ENCODE results near the gene UBD. TPM values are rescaled to one million over a fixed set of nuclear protein-coding genes. Genes with fewer than 3 reads are reported as not detected.

The UBD gene
- total and polyA plus RNA-seq, 3 experiments from 2014 or later, result 2.5 to 2.6 TPM; not detected in 1

GRCh38 chr6:29530671-29531310, 28.7 kb downstream of the UBD start:
- Histone ChIP-seq H3K4me1 (ENCODE audit: insufficient read depth, low read length) (no peaks in the 10 kb centered on the region), H3K9me3 (ENCODE audit: low read length) (no peaks in the 10 kb centered on the region), H3K36me3 (ENCODE audit: insufficient read depth, low read length) (no peaks in the 10 kb centered on the region), H3K27me3 (ENCODE audit: insufficient read depth, low read length, poor library complexity, severe bottlenecking) (no peaks in the 10 kb centered on the region), H3K4me3 (ENCODE audit: low read length) (no peak overlapping the region), H3K27ac (ENCODE audit: low read depth, low read length) (no peak overlapping the region)
- CTCF ChIA-PET, result no interaction called here
- H3K4me3 Mint-ChIP-seq, result no peak overlapping the region
- peaks cover 4 to 23% of the 10 kb centered on the region in 2 donors for H3K27me3 Mint-ChIP-seq
- no peaks in the 10 kb centered on the region for H3K4me1 Mint-ChIP-seq
- no peaks in the 10 kb centered on the region for H3K36me3 Mint-ChIP-seq
- POLR2A ChIA-PET, result no interaction called here
- H3K27ac Mint-ChIP-seq, result peak overlapping the region in 1 of 8 donors; percentile 73
- no peak for DNase-seq
- H3K9me3 Mint-ChIP-seq, result no peaks in the 10 kb centered on the region

GRCh38 chr6:29529956-29530355, 29.6 kb downstream of the UBD start:
- H3K4me1 Mint-ChIP-seq, result no peaks in the 10 kb centered on the region
- H3K27ac ChIP-seq (ENCODE audit: low read depth, low read length), result no peak overlapping the region
- no peaks in the 10 kb centered on the region for H3K9me3 Mint-ChIP-seq
- CTCF ChIA-PET, result no interaction called here
- no peak overlapping the region for H3K4me3 Mint-ChIP-seq
- no peaks in the 10 kb centered on the region for H3K27me3 ChIP-seq (ENCODE audit: insufficient read depth, low read length, poor library complexity, severe bottlenecking)
- H3K36me3 ChIP-seq (ENCODE audit: insufficient read depth, low read length), result no peaks in the 10 kb centered on the region
- H3K27me3 Mint-ChIP-seq, result peaks cover 2 to 29% of the 10 kb centered on the region in 2 donors
- no peaks in the 10 kb centered on the region for H3K36me3 Mint-ChIP-seq
- no peaks in the 10 kb centered on the region for H3K4me1 ChIP-seq (ENCODE audit: insufficient read depth, low read length)
- DNase-seq, result no peak
- no peak overlapping the region for H3K4me3 ChIP-seq (ENCODE audit: low read length)
- H3K9me3 ChIP-seq (ENCODE audit: low read length), result no peaks in the 10 kb centered on the region
- POLR2A ChIA-PET, result no interaction called here
- H3K27ac Mint-ChIP-seq, result no peak overlapping the region

- Histone ChIP-seq H3K27ac (ENCODE audit: low read depth, low read length) (no peak overlapping the region), H3K9me3 (ENCODE audit: low read length) (no peaks in the 10 kb centered on the region), H3K27me3 (ENCODE audit: insufficient read depth, low read length, poor library complexity, severe bottlenecking) (no peaks in the 10 kb centered on the region), H3K36me3 (ENCODE audit: insufficient read depth, low read length) (no peaks in the 10 kb centered on the region), H3K4me3 (ENCODE audit: low read length) (no peak overlapping the region), H3K4me1 (ENCODE audit: insufficient read depth, low read length) (no peaks in the 10 kb centered on the region)
- ChIA-PET CTCF (no interaction called here), POLR2A (no interaction called here)
- no peak overlapping the region for H3K4me3 Mint-ChIP-seq
- DNase-seq, result no peak
- peaks cover 5 to 29% of the 10 kb centered on the region in 2 donors for H3K27me3 Mint-ChIP-seq
- H3K9me3 Mint-ChIP-seq, result no peaks in the 10 kb centered on the region
- H3K27ac Mint-ChIP-seq, result no peak overlapping the region
- no peaks in the 10 kb centered on the region for H3K4me1 Mint-ChIP-seq
- H3K36me3 Mint-ChIP-seq, result no peaks in the 10 kb centered on the region
These were observed 30.5 kb downstream of the UBD start for GRCh38 chr6:29528988-29529560.

- POLR2A ChIA-PET, result no interaction called here
- Mint-ChIP-seq H3K9me3 (no peaks in the 10 kb centered on the region), H3K4me1 (no peaks in the 10 kb centered on the region)
These were observed 31.1 kb downstream of the UBD start for GRCh38 chr6:29528300-29528931.

GRCh38 chr6:29527564-29527963, 32.0 kb downstream of the UBD start:
- H3K4me3 ChIP-seq (ENCODE audit: low read length), result no peak overlapping the region
- CTCF ChIA-PET, result no interaction called here

More at GRCh38 chr6:29528300-29528931, 31.1 kb downstream of the UBD start:
- Histone ChIP-seq H3K9me3 (ENCODE audit: low read length) (no peaks in the 10 kb centered on the region), H3K4me1 (ENCODE audit: insufficient read depth, low read length) (no peaks in the 10 kb centered on the region), H3K27ac (ENCODE audit: low read depth, low read length) (no peak overlapping the region), H3K4me3 (ENCODE audit: low read length) (no peak overlapping the region), H3K27me3 (ENCODE audit: insufficient read depth, low read length, poor library complexity, severe bottlenecking) (no peaks in the 10 kb centered on the region), H3K36me3 (ENCODE audit: insufficient read depth, low read length) (no peaks in the 10 kb centered on the region)
- Mint-ChIP-seq H3K27me3 (peaks cover 6 to 29% of the 10 kb centered on the region in 2 donors), H3K27ac (peak overlapping the region in 1 of 8 donors; percentile 59), H3K36me3 (no peaks in the 10 kb centered on the region), H3K4me3 (no peak overlapping the region)
- DNase-seq, result no peak
- CTCF ChIA-PET, result no interaction called here

GRCh38 chr6:29527126-29527525, 32.4 kb downstream of the UBD start:
- H3K4me3 Mint-ChIP-seq, result no peak overlapping the region
- H3K36me3 ChIP-seq (ENCODE audit: insufficient read depth, low read length), result no peaks in the 10 kb centered on the region
- peaks cover 10 to 29% of the 10 kb centered on the region in 2 donors for H3K27me3 Mint-ChIP-seq
- H3K27me3 ChIP-seq (ENCODE audit: insufficient read depth, low read length, poor library complexity, severe bottlenecking), result no peaks in the 10 kb centered on the region
- H3K4me1 Mint-ChIP-seq, result no peaks in the 10 kb centered on the region
- H3K27ac Mint-ChIP-seq, result no peak overlapping the region
- H3K9me3 ChIP-seq (ENCODE audit: low read length), result no peaks in the 10 kb centered on the region
- POLR2A ChIA-PET, result no interaction called here
- CTCF ChIA-PET, result no interaction called here
- no peaks in the 10 kb centered on the region for H3K4me1 ChIP-seq (ENCODE audit: insufficient read depth, low read length)
- no peak overlapping the region for H3K27ac ChIP-seq (ENCODE audit: low read depth, low read length)
- no peaks in the 10 kb centered on the region for H3K36me3 Mint-ChIP-seq
- no peaks in the 10 kb centered on the region for H3K9me3 Mint-ChIP-seq
- DNase-seq, result no peak
- H3K4me3 ChIP-seq (ENCODE audit: low read length), result no peak overlapping the region

More at GRCh38 chr6:29527564-29527963, 32.0 kb downstream of the UBD start:
- H3K27me3 ChIP-seq (ENCODE audit: insufficient read depth, low read length, poor library complexity, severe bottlenecking), result no peaks in the 10 kb centered on the region
- no peak overlapping the region for H3K27ac Mint-ChIP-seq
- no peak overlapping the region for H3K27ac ChIP-seq (ENCODE audit: low read depth, low read length)
- no peaks in the 10 kb centered on the region for H3K9me3 ChIP-seq (ENCODE audit: low read length)
- no peak overlapping the region for H3K4me3 Mint-ChIP-seq
- H3K9me3 Mint-ChIP-seq, result no peaks in the 10 kb centered on the region
- H3K27me3 Mint-ChIP-seq, result peaks cover 10 to 29% of the 10 kb centered on the region in 2 donors
- no peaks in the 10 kb centered on the region for H3K36me3 Mint-ChIP-seq
- H3K4me1 Mint-ChIP-seq, result no peaks in the 10 kb centered on the region
- H3K36me3 ChIP-seq (ENCODE audit: insufficient read depth, low read length), result no peaks in the 10 kb centered on the region
- DNase-seq, result no peak
- H3K4me1 ChIP-seq (ENCODE audit: insufficient read depth, low read length), result no peaks in the 10 kb centered on the region
- POLR2A ChIA-PET, result no interaction called here

GRCh38 chr6:29525311-29525639, 34.3 kb downstream of the UBD start:
- H3K4me1 ChIP-seq (ENCODE audit: insufficient read depth, low read length), result no peaks in the 10 kb centered on the region
- H3K4me1 Mint-ChIP-seq, result no peaks in the 10 kb centered on the region
- no peak overlapping the region for H3K4me3 ChIP-seq (ENCODE audit: low read length)
- H3K27me3 ChIP-seq (ENCODE audit: insufficient read depth, low read length, poor library complexity, severe bottlenecking), result no peaks in the 10 kb centered on the region
- CTCF ChIA-PET, result no interaction called here
- H3K27ac Mint-ChIP-seq, result no peak overlapping the region
- no peaks in the 10 kb centered on the region for H3K36me3 ChIP-seq (ENCODE audit: insufficient read depth, low read length)
- POLR2A ChIA-PET, result no interaction called here
- no peak overlapping the region for H3K27ac ChIP-seq (ENCODE audit: low read depth, low read length)
- no peaks in the 10 kb centered on the region for H3K9me3 Mint-ChIP-seq
- DNase-seq, result no peak
- peaks cover 12 to 32% of the 10 kb centered on the region in 2 donors for H3K27me3 Mint-ChIP-seq
- H3K9me3 ChIP-seq (ENCODE audit: low read length), result no peaks in the 10 kb centered on the region
- H3K4me3 Mint-ChIP-seq, result no peak overlapping the region
- no peaks in the 10 kb centered on the region for H3K36me3 Mint-ChIP-seq

- Mint-ChIP-seq H3K27ac (no peak overlapping the region), H3K9me3 (no peaks in the 10 kb centered on the region), H3K27me3 (peaks cover 13 to 32% of the 10 kb centered on the region in 2 donors), H3K36me3 (no peaks in the 10 kb centered on the region), H3K4me3 (no peak overlapping the region), H3K4me1 (no peaks in the 10 kb centered on the region)
- Histone ChIP-seq H3K27me3 (ENCODE audit: insufficient read depth, low read length, poor library complexity, severe bottlenecking) (no peaks in the 10 kb centered on the region), H3K36me3 (ENCODE audit: insufficient read depth, low read length) (no peaks in the 10 kb centered on the region), H3K4me3 (ENCODE audit: low read length) (no peak overlapping the region), H3K9me3 (ENCODE audit: low read length) (no peaks in the 10 kb centered on the region), H3K27ac (ENCODE audit: low read depth, low read length) (no peak overlapping the region), H3K4me1 (ENCODE audit: insufficient read depth, low read length) (no peaks in the 10 kb centered on the region)
- ChIA-PET CTCF (no interaction called here), POLR2A (interaction anchor here (0.6 kb wide), 1 partner anchor 125 kb away, joined by 6 read pairs; no protein-coding TSS in a partner anchor)
- DNase-seq, result no peak
These were observed 34.9 kb downstream of the UBD start for GRCh38 chr6:29524444-29525310.
